HCT116 (cell line): ENCODE measurements around the gene ZBTB37. TPM values are rescaled to one million over a fixed set of nuclear protein-coding genes. Genes with fewer than 3 reads are reported as not detected.

Experiments
- ATAC-seq: fragments of 200-7000 bp; cut with Tn5 transposase; 2 replicates; pipeline ENCODE4 v1.9.1; 2020; ENCODE audit warnings: mild to moderate bottlenecking, moderate library complexity
- BruUV-seq: library from RNA; stranded (reverse); fragments of 400-500 nt; replicated peaks from 2 replicates; lab custom pipeline; 2021; lab: Mats Ljungman, UMichigan
- CTCF ChIA-PET: fragments of 300-600 bp; sonication (Branson Sonifier 250); formaldehyde crosslinking; loops from one replicate; lab custom pipeline; 2021; ENCODE audit warnings: antibody characterized with exemption; lab: Charles Lee
- POLR2A ChIA-PET: fragments of 300-600, 350-600 bp; sonication (Branson Sonifier 250); formaldehyde crosslinking; loops from one replicate; lab custom pipeline; 2021; ENCODE audit warnings: antibody characterized with exemption; lab: Charles Lee
- RAD21 ChIA-PET, 2 experiments: fragments of 300-600 bp; sonication (Branson Sonifier 250); formaldehyde crosslinking; loops; one replicate each; lab custom pipeline; 2023; ENCODE audit warnings: low total read pairs in 2 of 2; ENCODE audit not compliant: uncharacterized antibody in 2 of 2, unreplicated experiment in 2 of 2, low non-redundant PET in 1 of 2; lab: Charles Lee
- DNase-seq: peaks from one replicate; pipeline ENCODE4 v3.0.0-alpha.2; 2010; ENCODE audit warnings: low read depth, low spot score
- H2AFZ ChIP-seq: fragments of 200-600 bp; shearing (Covaris generic), sonication (generic); 2 replicates; pipeline ENCODE4 v1.6.1; 2017; ENCODE audit warnings: low read depth, mixed run types, mixed read lengths, antibody characterized with exemption, low read length; ENCODE audit not compliant: poor library complexity, severe bottlenecking
- H3K27ac ChIP-seq: 2 replicates; pipeline ENCODE4 v1.5.1; 2012; ENCODE audit warnings: low read depth, low read length
- H3K27me3 ChIP-seq: fragments of 200-600 bp; sonication (generic); 2 replicates; pipeline ENCODE4 v1.6.1; 2016; ENCODE audit warnings: mixed run types, low read length, mixed read lengths; ENCODE audit not compliant: insufficient read depth
- H3K36me3 ChIP-seq, 2 experiments: fragments of 200-500 bp in 1 of 2; fragments of 200-600 bp in 1 of 2; sonication (Bioruptor generic) in 1 of 2; sonication (generic) in 1 of 2; 2 replicates each; pipeline versions ENCODE4 v1.5.1 to v1.6.1; 2014 to 2016; ENCODE audit warnings: low read length in 2 of 2, inconsistent platforms in 1 of 2, mixed read lengths in 1 of 2, mixed run types in 1 of 2; ENCODE audit not compliant: insufficient read depth in 2 of 2, control insufficient read depth in 1 of 2
- H3K4me1 ChIP-seq, 2 experiments: fragments of 200-600 bp in 1 of 2; sonication (generic) in 1 of 2; 2 replicates each; pipeline versions ENCODE4 v1.5.1 to v1.6.1; 2012 to 2017; ENCODE audit warnings: low read length in 2 of 2, inconsistent platforms in 1 of 2, mild to moderate bottlenecking in 1 of 2, mixed read lengths in 1 of 2, mixed run types in 1 of 2, moderate library complexity in 1 of 2; ENCODE audit not compliant: insufficient read depth in 2 of 2, control insufficient read depth in 1 of 2
- H3K4me2 ChIP-seq: fragments of 200-600 bp; sonication (generic); 2 replicates; pipeline ENCODE4 v1.6.1; 2017; ENCODE audit warnings: mixed run types, low read length, mixed read lengths
- H3K4me3 ChIP-seq, 2 experiments: fragments of 200-600 bp in 1 of 2; sonication (generic) in 1 of 2; replicated peaks in 1 of 2; 2 replicates each; pipeline ENCODE4 v1.5.1; 2011 to 2016; ENCODE audit warnings: low read length in 2 of 2, control low read depth in 1 of 2, low read depth in 1 of 2, mild to moderate bottlenecking in 1 of 2, mixed read lengths in 1 of 2, mixed run types in 1 of 2
- H3K79me2 ChIP-seq: fragments of 200-600 bp; sonication (generic); 2 replicates; pipeline ENCODE4 v1.6.1; 2017; ENCODE audit warnings: mild to moderate bottlenecking, mixed run types, low read length, moderate library complexity, mixed read lengths; ENCODE audit not compliant: insufficient read depth
- H3K9ac ChIP-seq: fragments of 200-600 bp; sonication (generic); 2 replicates; pipeline ENCODE4 v1.6.1; 2016; ENCODE audit warnings: low read length, mixed read lengths
- H3K9me2 ChIP-seq: fragments of 200-600 bp; sonication (generic), shearing (Covaris generic); 2 replicates; pipeline ENCODE4 v1.6.1; 2017; ENCODE audit warnings: mixed run types, mild to moderate bottlenecking, moderate library complexity; ENCODE audit not compliant: insufficient read depth
- H3K9me3 ChIP-seq, 2 experiments: fragments of 200-500 bp in 1 of 2; fragments of 200-600 bp in 1 of 2; sonication (Bioruptor generic) in 1 of 2; sonication (generic) in 1 of 2; 2 replicates each; pipeline ENCODE4 v1.6.1; 2014 to 2017; ENCODE audit warnings: low read length in 2 of 2, mixed read lengths in 2 of 2, inconsistent platforms in 1 of 2, low read depth in 1 of 2, mild to moderate bottlenecking in 1 of 2, mixed run types in 1 of 2, moderate library complexity in 1 of 2; ENCODE audit not compliant: control insufficient read depth in 1 of 2, insufficient read depth in 1 of 2
- H4K20me1 ChIP-seq: fragments of 200-600 bp; sonication (generic), shearing (Covaris generic); 2 replicates; pipeline ENCODE4 v1.6.1; 2017; ENCODE audit warnings: mixed run types, mild to moderate bottlenecking, moderate library complexity; ENCODE audit not compliant: insufficient read depth
- CBX3 ChIP-seq: IDR thresholded peaks from 2 replicates; pipeline ENCODE4 v1.6.1; 2012; ENCODE audit warnings: low read depth
- EGR1 ChIP-seq: IDR thresholded peaks from 2 replicates; pipeline ENCODE4 v1.6.1; 2012; ENCODE audit warnings: low read depth
- ELF1 ChIP-seq: IDR thresholded peaks from 2 replicates; pipeline ENCODE4 v1.6.1; 2012; ENCODE audit warnings: low read depth, borderline replicate concordance
- EZH2 ChIP-seq: fragments of 200-600 bp; sonication (generic); IDR thresholded peaks from 2 replicates; pipeline ENCODE4 v1.6.1; 2017; ENCODE audit warnings: antibody characterized with exemption, mixed run types
- MAX ChIP-seq: IDR thresholded peaks from 2 replicates; pipeline ENCODE4 v1.6.1; 2012
- POLR2AphosphoS5 ChIP-seq: IDR thresholded peaks from 2 replicates; pipeline ENCODE4 v1.6.1; 2011; ENCODE audit warnings: mild to moderate bottlenecking, low read depth, low read length, moderate library complexity
- RAD21 ChIP-seq: IDR thresholded peaks from 2 replicates; pipeline ENCODE4 v1.6.1; 2012; ENCODE audit warnings: low read depth, mild to moderate bottlenecking
- SP1 ChIP-seq: IDR thresholded peaks from 2 replicates; pipeline ENCODE4 v1.6.1; 2012; ENCODE audit warnings: low read depth
- SRF ChIP-seq: IDR thresholded peaks from 2 replicates; pipeline ENCODE4 v1.6.1; 2012; ENCODE audit warnings: low read depth
- YY1 ChIP-seq: IDR thresholded peaks from 2 replicates; pipeline ENCODE4 v1.6.1; 2011; ENCODE audit warnings: low read length, low read depth, moderate library complexity, mild to moderate bottlenecking; ENCODE audit not compliant: insufficient replicate concordance; ENCODE audit errors: extremely low read depth
- ZNF274 ChIP-seq: fragments of 200-500 bp; sonication (Bioruptor generic); IDR thresholded peaks from 2 replicates; pipeline ENCODE4 v1.6.1; 2014; ENCODE audit warnings: mild to moderate bottlenecking, low read depth, low read length, inconsistent platforms
- intact Hi-C: fragments of 100-400 bp; cut with micrococcal nuclease; formaldehyde crosslinking; loops from 2 replicates; pipeline ENCODE4 v1.10.0; 2022
- total RNA-seq: library from RNA; stranded (reverse); gene quantifications from one replicate; pipeline ENCODE4 v1.2.1, GENCODE V29; 2021; ENCODE audit not compliant: unreplicated experiment
- TF ChIP-seq, protein P1 (sequence below): IDR thresholded peaks from 2 replicates; pipeline ENCODE4 v1.6.1; 2012
- TF ChIP-seq, protein P2 (sequence below): IDR thresholded peaks from 2 replicates; pipeline ENCODE4 v1.6.1; 2011; ENCODE audit warnings: mild to moderate bottlenecking, low read length, moderate library complexity; ENCODE audit not compliant: insufficient replicate concordance; ENCODE audit errors: extremely low read depth

Gene ZBTB37
- total RNA-seq, 1 experiment from 2014 or later, result 9.5 TPM

GRCh38 chr1:173916667-173917066 lies 48.5 kb downstream of the ZBTB37 start:
- Histone ChIP-seq H3K4me3 (no peak overlapping the region), H3K9me3 (no peaks in the 10 kb centered on the region), H3K4me2 (no peak overlapping the region), H3K9me2 (no peaks in the 10 kb centered on the region), H4K20me1 (no peaks in the 10 kb centered on the region), H3K4me1 (no peaks in the 10 kb centered on the region), H2AFZ (no peak overlapping the region), H3K79me2 (no peaks in the 10 kb centered on the region), H3K27ac (no peak overlapping the region), H3K27me3 (no peaks in the 10 kb centered on the region), H3K36me3 (no peaks in the 10 kb centered on the region), H3K9ac (no peak overlapping the region)
- TF ChIP-seq, protein P1, sequence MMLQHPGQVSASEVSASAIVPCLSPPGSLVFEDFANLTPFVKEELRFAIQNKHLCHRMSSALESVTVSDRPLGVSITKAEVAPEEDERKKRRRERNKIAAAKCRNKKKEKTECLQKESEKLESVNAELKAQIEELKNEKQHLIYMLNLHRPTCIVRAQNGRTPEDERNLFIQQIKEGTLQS, result no peak
- TF ChIP-seq ZNF274 (no peak), CBX3 (no peak), EGR1 (no peak), YY1 (no peak), SP1 (no peak), POLR2AphosphoS5 (no peak), EZH2 (no peak), RAD21 (no peak), SRF (no peak), MAX (no peak), ELF1 (no peak)
- TF ChIP-seq, protein P2, sequence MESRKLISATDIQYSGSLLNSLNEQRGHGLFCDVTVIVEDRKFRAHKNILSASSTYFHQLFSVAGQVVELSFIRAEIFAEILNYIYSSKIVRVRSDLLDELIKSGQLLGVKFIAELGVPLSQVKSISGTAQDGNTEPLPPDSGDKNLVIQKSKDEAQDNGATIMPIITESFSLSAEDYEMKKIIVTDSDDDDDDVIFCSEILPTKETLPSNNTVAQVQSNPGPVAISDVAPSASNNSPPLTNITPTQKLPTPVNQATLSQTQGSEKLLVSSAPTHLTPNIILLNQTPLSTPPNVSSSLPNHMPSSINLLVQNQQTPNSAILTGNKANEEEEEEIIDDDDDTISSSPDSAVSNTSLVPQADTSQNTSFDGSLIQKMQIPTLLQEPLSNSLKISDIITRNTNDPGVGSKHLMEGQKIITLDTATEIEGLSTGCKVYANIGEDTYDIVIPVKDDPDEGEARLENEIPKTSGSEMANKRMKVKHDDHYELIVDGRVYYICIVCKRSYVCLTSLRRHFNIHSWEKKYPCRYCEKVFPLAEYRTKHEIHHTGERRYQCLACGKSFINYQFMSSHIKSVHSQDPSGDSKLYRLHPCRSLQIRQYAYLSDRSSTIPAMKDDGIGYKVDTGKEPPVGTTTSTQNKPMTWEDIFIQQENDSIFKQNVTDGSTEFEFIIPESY, result no peak
- DNase-seq (no peak), ATAC-seq (no peak)
- BruUV-seq, result no TSS peak
- POLR2A ChIA-PET, result no interaction called here
- RAD21 ChIA-PET, result no interaction called here
- CTCF ChIA-PET, result no interaction called here
- intact Hi-C loops, result no loop called here
